ENCODE measurements around the gene LIN28B.

- TF ChIP-seq GATA3 (IDR thresholded peaks at IDR 0.05; ENCODE audit: low read depth, low read length): no peak
- no peak for TF ChIP-seq GATA2 (IDR thresholded peaks at IDR 0.05; ENCODE audit: low read depth, low read length)
These were observed 16.5 kb upstream of the LIN28B start for GRCh38 chr6:104940238-104940892.

All from SH-SY5Y (cell line).